ENCODE data around the gene DPF3. TPM values are rescaled to one million over a fixed set of nuclear protein-coding genes. Genes with fewer than 3 reads are reported as not detected.
A peak's percentile ranks its signal among the peaks of the same experiment; 100 is the strongest.

The DPF3 gene
- polyA plus RNA-seq, 1 experiment = 15.8 TPM

DNA sequence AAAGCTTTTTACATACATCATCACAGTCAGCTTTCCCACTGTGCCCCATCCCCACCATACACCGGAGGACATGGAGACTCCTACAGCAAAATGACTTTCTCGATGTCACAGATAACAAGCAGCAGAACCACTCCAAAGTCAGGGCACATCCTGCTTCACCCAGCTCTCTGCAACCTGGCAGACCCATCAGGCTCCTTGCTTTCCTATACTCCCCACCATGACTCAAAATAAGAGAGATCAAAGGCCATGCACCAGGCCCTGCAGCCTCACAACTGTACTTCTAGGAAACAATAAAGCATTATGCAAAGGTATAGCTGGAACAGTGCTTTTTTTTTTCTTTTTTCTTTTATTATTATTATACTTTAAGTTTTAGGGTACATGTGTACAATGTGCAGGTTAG is 187.4 kb downstream of the DPF3 start:
- CTCF ChIA-PET = no interaction called here
- DNase-seq (ENCODE audit: low read depth, low spot score) = no peak
- no peaks in the 10 kb centered on the region for H3K27me3 ChIP-seq (ENCODE audit: control insufficient read depth, insufficient read depth, low read length)
- TF ChIP-seq, protein P1, sequence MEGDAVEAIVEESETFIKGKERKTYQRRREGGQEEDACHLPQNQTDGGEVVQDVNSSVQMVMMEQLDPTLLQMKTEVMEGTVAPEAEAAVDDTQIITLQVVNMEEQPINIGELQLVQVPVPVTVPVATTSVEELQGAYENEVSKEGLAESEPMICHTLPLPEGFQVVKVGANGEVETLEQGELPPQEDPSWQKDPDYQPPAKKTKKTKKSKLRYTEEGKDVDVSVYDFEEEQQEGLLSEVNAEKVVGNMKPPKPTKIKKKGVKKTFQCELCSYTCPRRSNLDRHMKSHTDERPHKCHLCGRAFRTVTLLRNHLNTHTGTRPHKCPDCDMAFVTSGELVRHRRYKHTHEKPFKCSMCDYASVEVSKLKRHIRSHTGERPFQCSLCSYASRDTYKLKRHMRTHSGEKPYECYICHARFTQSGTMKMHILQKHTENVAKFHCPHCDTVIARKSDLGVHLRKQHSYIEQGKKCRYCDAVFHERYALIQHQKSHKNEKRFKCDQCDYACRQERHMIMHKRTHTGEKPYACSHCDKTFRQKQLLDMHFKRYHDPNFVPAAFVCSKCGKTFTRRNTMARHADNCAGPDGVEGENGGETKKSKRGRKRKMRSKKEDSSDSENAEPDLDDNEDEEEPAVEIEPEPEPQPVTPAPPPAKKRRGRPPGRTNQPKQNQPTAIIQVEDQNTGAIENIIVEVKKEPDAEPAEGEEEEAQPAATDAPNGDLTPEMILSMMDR (IDR thresholded peaks at IDR 0.05; ENCODE audit: low read depth, low read length) = no peak
- H3K4me3 ChIP-seq (ENCODE audit: low read depth, low read length) = no peak overlapping the region
- POLR2A ChIA-PET = no interaction called here
- peaks cover 3% of the 10 kb centered on the region; the same call in 1 of the 2 replicates for H3K9me3 ChIP-seq (ENCODE audit: control insufficient read depth, insufficient read depth, low read length)
- no peak overlapping the region for H3K27ac ChIP-seq (ENCODE audit: low read depth, low read length)

DNA sequence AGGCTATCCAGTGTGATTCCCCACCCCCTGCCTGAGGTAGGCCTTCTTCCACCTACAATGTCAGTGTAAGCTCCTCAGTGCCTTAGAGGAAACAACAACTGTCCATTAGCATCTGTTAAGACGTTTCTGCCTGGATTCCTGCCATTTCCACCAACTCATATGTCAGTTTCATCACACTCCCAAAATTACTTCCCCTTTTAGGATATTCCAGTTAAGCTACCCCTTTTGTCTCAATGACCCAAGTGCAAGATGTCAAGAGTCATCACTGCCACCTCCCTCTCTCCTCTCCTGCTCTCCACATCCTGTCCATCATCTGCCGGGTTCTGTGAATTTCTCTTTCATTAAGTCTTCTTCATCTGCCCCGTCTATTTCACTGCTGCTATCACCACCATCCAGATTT is 189.4 kb downstream of the DPF3 start:
- DNase-seq (ENCODE audit: low read depth, low spot score) = no peak

DNA sequence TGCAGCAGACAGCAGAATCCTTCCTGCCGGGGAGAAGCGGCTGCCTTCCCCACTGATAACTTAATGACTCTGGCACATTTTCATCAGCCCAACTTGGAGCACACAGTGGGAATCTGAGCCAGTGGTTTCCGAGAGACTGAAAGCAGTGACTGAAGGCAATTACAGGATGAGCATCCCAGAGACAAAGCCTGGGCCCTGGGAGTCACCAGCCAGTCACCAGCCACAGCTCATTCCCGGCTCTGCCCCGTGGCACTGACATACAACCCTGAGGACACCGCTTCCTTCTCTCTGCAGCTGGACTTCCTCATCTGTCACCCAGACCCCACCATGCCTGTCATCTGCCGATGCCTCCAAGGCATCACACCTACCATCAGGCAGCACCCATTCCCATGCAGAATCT is 192.3 kb downstream of the DPF3 start:
- TF ChIP-seq, protein P1 (IDR thresholded peaks at IDR 0.05; ENCODE audit: low read depth, low read length) = no peak
- CTCF ChIA-PET = no interaction called here
- H3K27ac ChIP-seq (ENCODE audit: low read depth, low read length) = no peak overlapping the region
- H3K27me3 ChIP-seq (ENCODE audit: control insufficient read depth, insufficient read depth, low read length) = no peaks in the 10 kb centered on the region
- peaks cover 3% of the 10 kb centered on the region; the same call in 1 of the 2 replicates for H3K9me3 ChIP-seq (ENCODE audit: control insufficient read depth, insufficient read depth, low read length)
- DNase-seq (ENCODE audit: low read depth, low spot score) = no peak
- no peak overlapping the region for H3K4me3 ChIP-seq (ENCODE audit: low read depth, low read length)
- POLR2A ChIA-PET = interaction anchor here (1.1 kb wide), 1 partner anchor 9 kb away, joined by 4 read pairs; no protein-coding TSS in a partner anchor

More for the DNA sequence above, 189.4 kb downstream of the DPF3 start:
- Histone ChIP-seq H3K27ac (ENCODE audit: low read depth, low read length) (no peak overlapping the region), H3K27me3 (ENCODE audit: control insufficient read depth, insufficient read depth, low read length) (no peaks in the 10 kb centered on the region), H3K9me3 (ENCODE audit: control insufficient read depth, insufficient read depth, low read length) (peaks cover 3% of the 10 kb centered on the region; the same call in 1 of the 2 replicates), H3K4me3 (ENCODE audit: low read depth, low read length) (no peak overlapping the region)
- ChIA-PET CTCF (interaction anchor here (1.5 kb wide), 1 partner anchor 190 kb away, joined by 6 read pairs; no protein-coding TSS in a partner anchor), POLR2A (no interaction called here)
- TF ChIP-seq, protein P1 (IDR thresholded peaks at IDR 0.05; ENCODE audit: low read depth, low read length) = no peak

DNA sequence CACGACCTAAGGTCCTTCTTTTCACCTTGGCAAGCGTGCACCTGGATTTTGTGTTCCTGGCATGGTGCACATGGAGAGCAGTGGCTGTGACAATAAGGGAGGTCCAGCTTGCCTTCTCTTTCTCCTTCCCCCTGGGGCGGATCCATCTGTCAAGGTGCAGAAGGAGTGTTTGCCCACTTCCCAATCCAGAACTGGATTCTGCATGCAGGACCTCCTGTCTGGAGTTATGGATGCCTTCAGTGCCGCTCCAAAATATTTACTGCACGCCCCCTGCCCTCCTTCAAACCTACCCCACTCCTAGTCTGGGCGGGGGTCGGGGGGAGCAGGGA is 192.7 kb downstream of the DPF3 start:
- H3K27me3 ChIP-seq (ENCODE audit: control insufficient read depth, insufficient read depth, low read length) = no peaks in the 10 kb centered on the region
- ChIA-PET POLR2A (interaction anchor here (1.1 kb wide), 1 partner anchor 10 kb away, joined by 4 read pairs; no protein-coding TSS in a partner anchor), CTCF (interaction anchor here (1.3 kb wide), 1 partner anchor 184 kb away, joined by 8 read pairs; no protein-coding TSS in a partner anchor)
- H3K4me3 ChIP-seq (ENCODE audit: low read depth, low read length) = no peak overlapping the region
- no peak overlapping the region for H3K27ac ChIP-seq (ENCODE audit: low read depth, low read length)
- peaks cover 3% of the 10 kb centered on the region; the same call in 1 of the 2 replicates for H3K9me3 ChIP-seq (ENCODE audit: control insufficient read depth, insufficient read depth, low read length)
- TF ChIP-seq, protein P1 (IDR thresholded peaks at IDR 0.05; ENCODE audit: low read depth, low read length) = no peak
- DNase-seq (ENCODE audit: low read depth, low spot score) = no peak

DNA sequence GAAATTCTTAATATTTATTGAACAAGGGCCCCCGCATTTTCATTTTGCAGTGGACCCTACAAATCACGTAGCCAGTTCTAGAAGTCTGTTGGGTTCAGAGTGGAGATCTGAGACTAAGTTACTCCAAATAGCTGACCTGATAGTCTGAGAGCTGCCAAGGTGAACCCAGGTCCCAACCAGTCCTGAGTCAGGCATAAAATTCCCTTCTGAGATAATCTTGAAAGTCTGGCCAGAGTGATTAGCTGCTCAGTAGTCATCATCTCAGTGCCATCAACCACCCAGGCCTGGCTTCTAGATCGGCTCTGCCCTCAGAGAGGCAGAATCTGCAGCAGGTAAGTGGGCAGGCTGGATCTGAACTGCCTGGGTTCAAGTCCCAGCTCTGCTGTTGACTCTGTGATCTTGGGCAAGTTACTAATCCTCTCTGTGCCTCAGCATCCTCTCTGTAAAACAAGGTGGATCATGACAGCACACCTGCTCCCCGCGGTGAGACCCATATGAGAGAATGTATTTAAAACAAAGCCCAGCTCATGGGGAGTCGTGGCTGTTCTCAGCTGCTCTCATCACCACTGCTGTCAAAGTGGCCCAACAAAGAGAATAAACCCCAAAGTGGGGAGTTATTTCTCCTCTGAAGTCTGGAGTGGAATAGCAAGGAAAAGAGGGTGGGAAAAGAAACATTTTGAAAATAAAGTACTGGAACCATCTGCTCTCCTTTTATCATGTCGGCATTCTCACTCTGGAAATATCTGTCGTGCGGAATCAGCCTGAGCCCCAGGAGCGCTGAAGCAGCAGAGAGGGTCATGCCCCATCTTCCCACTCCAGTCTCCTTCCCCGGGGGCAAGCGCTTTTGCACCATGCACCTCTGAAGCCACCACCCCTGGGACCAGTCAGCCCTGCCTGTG is 193.3 kb downstream of the DPF3 start:
- Histone ChIP-seq H3K27me3 (ENCODE audit: control insufficient read depth, insufficient read depth, low read length) (no peaks in the 10 kb centered on the region), H3K9me3 (ENCODE audit: control insufficient read depth, insufficient read depth, low read length) (peaks cover 3% of the 10 kb centered on the region; the same call in 1 of the 2 replicates), H3K4me3 (ENCODE audit: low read depth, low read length) (no peak overlapping the region), H3K27ac (ENCODE audit: low read depth, low read length) (peak overlapping the region; percentile 87)
- no peak for DNase-seq (ENCODE audit: low read depth, low spot score)
- TF ChIP-seq, protein P1 (IDR thresholded peaks at IDR 0.05; ENCODE audit: low read depth, low read length) = no peak
- ChIA-PET POLR2A (interaction anchor here (1.1 kb wide), 1 partner anchor 10 kb away, joined by 4 read pairs; no protein-coding TSS in a partner anchor), CTCF (interaction anchor here (1.3 kb wide), 1 partner anchor 184 kb away, joined by 8 read pairs; no protein-coding TSS in a partner anchor)

Data from AG04450 (cell line).